Vagina (tissue), 2 donors: ENCODE results near the gene ZMIZ1. TPM values are rescaled to one million over a fixed set of nuclear protein-coding genes. Genes with fewer than 3 reads are reported as not detected.

ENCODE experiments used
- DNase-seq, 2 donors: peaks; one replicate each; pipeline ENCODE4 v3.0.0-alpha.2; 2017; ENCODE audit errors: extremely low spot score in 2 of 2
- H3K27ac ChIP-seq: fragments of 200-600 bp; sonication (generic); one replicate; pipeline ENCODE4 v1.5.1; 2019
- H3K27me3 ChIP-seq: fragments of 200-600 bp; sonication (generic); one replicate; pipeline ENCODE4 v1.5.1; 2019
- H3K36me3 ChIP-seq, 2 donors: fragments of 200-600 bp; sonication (generic); one replicate each; pipeline ENCODE4 v1.5.1; 2017 to 2019
- H3K4me1 ChIP-seq: fragments of 200-600 bp; sonication (generic); one replicate; pipeline ENCODE4 v1.5.1; 2019
- H3K4me3 ChIP-seq, 2 donors: fragments of 200-600 bp; sonication (generic); 1 replicate in 1 of 2; 2 replicates in 1 of 2; pipeline ENCODE4 v1.5.1; 2016 to 2019
- H3K9me3 ChIP-seq: fragments of 200-600 bp; sonication (generic); one replicate; pipeline ENCODE4 v1.5.1; 2019
- POLR2A ChIP-seq, 2 donors: fragments of 450-650 bp; IDR thresholded peaks; one replicate each; pipeline ENCODE4 v1.6.1; 2017; ENCODE audit warnings: antibody characterized with exemption in 2 of 2, mild to moderate bottlenecking in 2 of 2, moderate library complexity in 2 of 2
- POLR2AphosphoS5 ChIP-seq, 2 donors: sonication (generic); formaldehyde crosslinking; IDR thresholded peaks; one replicate each; pipeline ENCODE4 v1.9.0; 2017; ENCODE audit warnings: antibody characterized with exemption in 2 of 2, mild to moderate bottlenecking in 2 of 2, low read depth in 1 of 2; ENCODE audit not compliant: insufficient read depth in 1 of 2
- intact Hi-C: fragments of 100-400 bp; cut with DNase I; formaldehyde crosslinking; loops from one replicate; pipeline ENCODE4 v1.15.1; 2023
- total RNA-seq: library from RNA; depleted of rRNA; stranded (reverse); fragments of >200 nt; gene quantifications from one replicate; pipeline ENCODE4 v1.2.3, GENCODE V29; 2016
- TF ChIP-seq, protein P1 (sequence below), 3 experiments: fragments of 450-650 bp in 2 of 3; fragments of 200-600 bp in 1 of 3; sonication (generic) in 1 of 3; IDR thresholded peaks; one replicate each; pipeline ENCODE4 v1.5.1; 2017 to 2019; ENCODE audit warnings: antibody characterized with exemption in 3 of 3, mild to moderate bottlenecking in 2 of 3, moderate library complexity in 2 of 3

The ZMIZ1 gene
- total RNA-seq, 1 donor from 2014 or later = 61.4 TPM

DNA sequence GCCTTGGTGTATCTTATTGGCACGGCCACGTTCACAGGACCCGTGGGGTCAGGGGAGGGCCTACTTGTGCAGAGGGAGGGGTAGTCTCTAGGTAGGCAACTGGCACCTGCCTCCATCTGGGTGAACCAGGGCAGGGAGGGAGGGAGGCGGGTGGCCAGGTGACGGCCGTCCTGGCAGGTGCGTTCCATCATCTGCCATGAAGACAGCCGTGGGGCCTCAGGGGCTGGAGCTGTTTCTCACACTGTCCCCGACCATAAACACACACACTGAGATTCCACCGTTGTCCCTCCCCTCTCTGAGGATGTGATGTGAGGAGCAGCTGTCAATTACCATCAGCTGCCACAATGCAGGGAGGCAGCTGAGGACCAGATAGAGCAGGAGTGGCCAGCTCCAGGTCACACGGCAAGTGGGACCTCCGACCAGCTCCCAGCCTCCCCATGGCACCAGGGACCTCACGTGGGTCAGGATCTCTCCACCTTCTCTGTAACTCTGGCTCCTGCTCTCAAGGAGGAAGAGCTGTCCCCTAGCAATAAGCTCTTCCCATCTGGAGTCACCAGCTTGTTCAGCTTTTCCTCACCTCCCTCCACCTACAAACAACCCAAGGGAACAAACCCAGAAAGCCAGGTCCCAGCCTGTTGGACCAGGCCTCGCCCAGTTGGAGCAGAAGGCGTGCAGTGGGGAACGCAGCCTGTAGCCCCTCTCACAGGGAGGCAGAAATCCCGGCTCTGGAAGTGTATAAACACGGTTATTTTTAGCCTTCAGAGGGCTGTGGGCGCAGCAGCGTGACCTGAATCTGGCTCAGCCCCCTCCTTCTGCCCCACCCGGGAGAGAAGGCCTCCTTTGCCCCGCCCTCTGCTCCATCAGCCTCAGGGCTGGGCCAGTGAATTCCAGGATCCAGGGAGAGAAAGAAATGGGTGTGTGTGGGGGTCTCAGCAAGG, 33.1 kb downstream of the ZMIZ1 start:
- no peak for TF ChIP-seq POLR2A (IDR thresholded peaks at IDR 0.05)
- TF ChIP-seq POLR2AphosphoS5 (IDR thresholded peaks at IDR 0.05; ENCODE audit: insufficient read depth in 1 of 2, low read depth in 1 of 2) = peak; percentile 53 to 72
- no peaks in the 10 kb centered on the region for H3K36me3 ChIP-seq
- DNase-seq = no peak
- intact Hi-C loops = no loop called here
- peak overlapping the region in 1 of 2 donors; percentile 25 for H3K4me3 ChIP-seq
- H3K27ac ChIP-seq = peak overlapping the region; percentile 94
- H3K9me3 ChIP-seq = no peaks in the 10 kb centered on the region
- H3K27me3 ChIP-seq = no peaks in the 10 kb centered on the region
- peaks cover 100% of the 10 kb centered on the region for H3K4me1 ChIP-seq

GRCh38 chr10:79102498-79102874, 33.7 kb downstream of the ZMIZ1 start:
- Histone ChIP-seq H3K27me3 (no peaks in the 10 kb centered on the region), H3K9me3 (no peaks in the 10 kb centered on the region), H3K4me3 (no peak overlapping the region), H3K27ac (peak overlapping the region; percentile 94), H3K4me1 (peaks cover 100% of the 10 kb centered on the region), H3K36me3 (no peaks in the 10 kb centered on the region)
- TF ChIP-seq POLR2A (IDR thresholded peaks at IDR 0.05) = no peak
- TF ChIP-seq, protein P1, sequence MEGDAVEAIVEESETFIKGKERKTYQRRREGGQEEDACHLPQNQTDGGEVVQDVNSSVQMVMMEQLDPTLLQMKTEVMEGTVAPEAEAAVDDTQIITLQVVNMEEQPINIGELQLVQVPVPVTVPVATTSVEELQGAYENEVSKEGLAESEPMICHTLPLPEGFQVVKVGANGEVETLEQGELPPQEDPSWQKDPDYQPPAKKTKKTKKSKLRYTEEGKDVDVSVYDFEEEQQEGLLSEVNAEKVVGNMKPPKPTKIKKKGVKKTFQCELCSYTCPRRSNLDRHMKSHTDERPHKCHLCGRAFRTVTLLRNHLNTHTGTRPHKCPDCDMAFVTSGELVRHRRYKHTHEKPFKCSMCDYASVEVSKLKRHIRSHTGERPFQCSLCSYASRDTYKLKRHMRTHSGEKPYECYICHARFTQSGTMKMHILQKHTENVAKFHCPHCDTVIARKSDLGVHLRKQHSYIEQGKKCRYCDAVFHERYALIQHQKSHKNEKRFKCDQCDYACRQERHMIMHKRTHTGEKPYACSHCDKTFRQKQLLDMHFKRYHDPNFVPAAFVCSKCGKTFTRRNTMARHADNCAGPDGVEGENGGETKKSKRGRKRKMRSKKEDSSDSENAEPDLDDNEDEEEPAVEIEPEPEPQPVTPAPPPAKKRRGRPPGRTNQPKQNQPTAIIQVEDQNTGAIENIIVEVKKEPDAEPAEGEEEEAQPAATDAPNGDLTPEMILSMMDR (IDR thresholded peaks at IDR 0.05) = no peak
- TF ChIP-seq POLR2AphosphoS5 (IDR thresholded peaks at IDR 0.05; ENCODE audit: insufficient read depth in 1 of 2, low read depth in 1 of 2) = no peak
- intact Hi-C loops = no loop called here
- no peak for DNase-seq

- Histone ChIP-seq H3K9me3 (no peaks in the 10 kb centered on the region), H3K4me3 (no peak overlapping the region), H3K4me1 (peaks cover 100% of the 10 kb centered on the region), H3K27me3 (no peaks in the 10 kb centered on the region), H3K27ac (peak overlapping the region; percentile 94), H3K36me3 (no peaks in the 10 kb centered on the region)
- DNase-seq = no peak
- no peak for TF ChIP-seq POLR2AphosphoS5 (IDR thresholded peaks at IDR 0.05; ENCODE audit: insufficient read depth in 1 of 2, low read depth in 1 of 2)
- no peak for TF ChIP-seq POLR2A (IDR thresholded peaks at IDR 0.05)
- TF ChIP-seq, protein P1 (IDR thresholded peaks at IDR 0.05) = no peak
- intact Hi-C loops = no loop called here
Observed at GRCh38 chr10:79103129-79103528, 34.4 kb downstream of the ZMIZ1 start.

DNA sequence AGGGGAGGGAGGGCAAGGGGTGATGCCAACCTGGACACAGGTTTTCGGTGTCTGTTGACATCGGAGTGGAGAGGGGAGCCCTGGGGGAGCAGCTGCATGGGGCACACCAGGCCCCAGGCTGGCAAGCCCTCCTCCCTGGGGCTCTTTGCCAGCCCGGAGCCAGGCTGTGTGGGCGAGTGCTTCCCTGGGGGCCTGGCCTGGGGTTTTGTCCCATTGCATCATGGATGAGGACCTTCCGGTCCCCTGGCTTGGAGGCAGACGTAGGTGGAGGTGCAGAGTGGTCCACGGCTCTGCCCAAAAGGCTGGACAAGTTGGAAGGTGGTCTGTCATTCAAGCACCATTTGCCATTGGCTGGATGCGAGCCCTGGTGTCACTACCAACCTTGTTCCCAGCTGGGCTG, 34.8 kb downstream of the ZMIZ1 start:
- peak overlapping the region; percentile 94 for H3K27ac ChIP-seq
- H3K9me3 ChIP-seq = no peaks in the 10 kb centered on the region
- TF ChIP-seq POLR2AphosphoS5 (IDR thresholded peaks at IDR 0.05; ENCODE audit: insufficient read depth in 1 of 2, low read depth in 1 of 2) (no peak), POLR2A (IDR thresholded peaks at IDR 0.05) (no peak)
- TF ChIP-seq, protein P1 (IDR thresholded peaks at IDR 0.05) = no peak
- no peaks in the 10 kb centered on the region for H3K27me3 ChIP-seq
- H3K4me3 ChIP-seq = no peak overlapping the region
- intact Hi-C loops = no loop called here
- no peaks in the 10 kb centered on the region for H3K36me3 ChIP-seq
- DNase-seq = no peak
- H3K4me1 ChIP-seq = peaks cover 100% of the 10 kb centered on the region

GRCh38 chr10:79105150-79105739, 36.5 kb downstream of the ZMIZ1 start:
- Histone ChIP-seq H3K36me3 (no peaks in the 10 kb centered on the region), H3K4me1 (peaks cover 98% of the 10 kb centered on the region), H3K4me3 (no peak overlapping the region), H3K27me3 (no peaks in the 10 kb centered on the region), H3K27ac (peak overlapping the region; percentile 94), H3K9me3 (no peaks in the 10 kb centered on the region)
- TF ChIP-seq, protein P1 (IDR thresholded peaks at IDR 0.05) = no peak
- TF ChIP-seq POLR2A (IDR thresholded peaks at IDR 0.05) (no peak), POLR2AphosphoS5 (IDR thresholded peaks at IDR 0.05; ENCODE audit: insufficient read depth in 1 of 2, low read depth in 1 of 2) (no peak)
- intact Hi-C loops = no loop called here
- DNase-seq = no peak
